ENCODE results near the gene ETV1. TPM values are rescaled to one million over a fixed set of nuclear protein-coding genes. Genes with fewer than 3 reads are reported as not detected.

Gene ETV1
- total RNA-seq, 1 experiment from 2014 or later: 0.52 TPM

- H3K36me3 Mint-ChIP-seq (ENCODE audit: insufficient read depth, unreplicated experiment): no peaks in the 10 kb centered on the region
Observed at GRCh38 chr7:13904689-13905088, 84.8 kb downstream of the ETV1 start.

GRCh38 chr7:13904007-13904406, 85.5 kb downstream of the ETV1 start:
- TF ChIP-seq CTCF (IDR thresholded peaks at IDR 0.05; ENCODE audit: insufficient read depth in 1 of 2, low read depth in 1 of 2, low read length in 1 of 2, severe bottlenecking in 1 of 2, unreplicated experiment in 1 of 2): no peak
- CTCF ChIA-PET: no interaction called here
- H3K27ac Mint-ChIP-seq (ENCODE audit: unreplicated experiment): no peak overlapping the region
- H3K36me3 Mint-ChIP-seq (ENCODE audit: insufficient read depth, unreplicated experiment): no peaks in the 10 kb centered on the region
- no peaks in the 10 kb centered on the region for H3K27me3 ChIP-seq (replicated peaks; ENCODE audit: control insufficient read depth, insufficient read depth, low read length)
- peaks cover 3% of the 10 kb centered on the region for H3K4me1 Mint-ChIP-seq (ENCODE audit: low read depth, unreplicated experiment)
- no peaks in the 10 kb centered on the region for H3K36me3 ChIP-seq (ENCODE audit: control insufficient read depth, insufficient read depth, low read length)
- intact Hi-C loops (cut with micrococcal nuclease; ENCODE audit: unreplicated experiment): no loop called here
- H3K9me3 Mint-ChIP-seq (ENCODE audit: unreplicated experiment): no peaks in the 10 kb centered on the region
- no peaks in the 10 kb centered on the region for H3K9me3 ChIP-seq
- no peaks in the 10 kb centered on the region for H3K4me1 ChIP-seq
- no peak overlapping the region for H3K4me3 Mint-ChIP-seq (ENCODE audit: unreplicated experiment)
- peaks cover 6% of the 10 kb centered on the region for H3K27me3 Mint-ChIP-seq (ENCODE audit: insufficient read depth, unreplicated experiment)
- no TSS peak for BruUV-seq (replicated peaks)
- H3K4me3 ChIP-seq (ENCODE audit: low read depth, low read length): no peak overlapping the region
- POLR2A ChIA-PET: no interaction called here
- no peak for DNase-seq

More at GRCh38 chr7:13904689-13905088, 84.8 kb downstream of the ETV1 start:
- Histone ChIP-seq H3K36me3 (ENCODE audit: control insufficient read depth, insufficient read depth, low read length) (no peaks in the 10 kb centered on the region), H3K4me1 (no peaks in the 10 kb centered on the region), H3K9me3 (no peaks in the 10 kb centered on the region), H3K4me3 (ENCODE audit: low read depth, low read length) (no peak overlapping the region), H3K27me3 (replicated peaks; ENCODE audit: control insufficient read depth, insufficient read depth, low read length) (no peaks in the 10 kb centered on the region)
- no peak overlapping the region for H3K4me3 Mint-ChIP-seq (ENCODE audit: unreplicated experiment)
- POLR2A ChIA-PET: no interaction called here
- no peak for DNase-seq
- intact Hi-C loops (cut with micrococcal nuclease; ENCODE audit: unreplicated experiment): no loop called here
- CTCF ChIA-PET: no interaction called here
- no peak for TF ChIP-seq CTCF (IDR thresholded peaks at IDR 0.05; ENCODE audit: insufficient read depth in 1 of 2, low read depth in 1 of 2, low read length in 1 of 2, severe bottlenecking in 1 of 2, unreplicated experiment in 1 of 2)
- no peaks in the 10 kb centered on the region for H3K4me1 Mint-ChIP-seq (ENCODE audit: low read depth, unreplicated experiment)
- H3K9me3 Mint-ChIP-seq (ENCODE audit: unreplicated experiment): no peaks in the 10 kb centered on the region
- H3K27me3 Mint-ChIP-seq (ENCODE audit: insufficient read depth, unreplicated experiment): peaks cover 6% of the 10 kb centered on the region
- no peak overlapping the region for H3K27ac Mint-ChIP-seq (ENCODE audit: unreplicated experiment)
- no TSS peak for BruUV-seq (replicated peaks)

- Histone ChIP-seq H3K4me3 (ENCODE audit: low read depth, low read length) (no peak overlapping the region), H3K4me1 (no peaks in the 10 kb centered on the region), H3K27me3 (replicated peaks; ENCODE audit: control insufficient read depth, insufficient read depth, low read length) (no peaks in the 10 kb centered on the region), H3K9me3 (no peaks in the 10 kb centered on the region), H3K36me3 (ENCODE audit: control insufficient read depth, insufficient read depth, low read length) (no peaks in the 10 kb centered on the region)
- intact Hi-C loops (cut with micrococcal nuclease; ENCODE audit: unreplicated experiment): no loop called here
- no peaks in the 10 kb centered on the region for H3K9me3 Mint-ChIP-seq (ENCODE audit: unreplicated experiment)
- no peaks in the 10 kb centered on the region for H3K36me3 Mint-ChIP-seq (ENCODE audit: insufficient read depth, unreplicated experiment)
- TF ChIP-seq CTCF (IDR thresholded peaks at IDR 0.05; ENCODE audit: insufficient read depth in 1 of 2, low read depth in 1 of 2, low read length in 1 of 2, severe bottlenecking in 1 of 2, unreplicated experiment in 1 of 2): no peak
- DNase-seq: no peak
- POLR2A ChIA-PET: no interaction called here
- H3K27me3 Mint-ChIP-seq (ENCODE audit: insufficient read depth, unreplicated experiment): peaks cover 6% of the 10 kb centered on the region
- CTCF ChIA-PET: no interaction called here
- no peak overlapping the region for H3K27ac Mint-ChIP-seq (ENCODE audit: unreplicated experiment)
- no peak overlapping the region for H3K4me3 Mint-ChIP-seq (ENCODE audit: unreplicated experiment)
- no TSS peak for BruUV-seq (replicated peaks)
- H3K4me1 Mint-ChIP-seq (ENCODE audit: low read depth, unreplicated experiment): peaks cover 6% of the 10 kb centered on the region
Observed at GRCh38 chr7:13901577-13901976, 87.9 kb downstream of the ETV1 start.

All from Caco-2 (cell line).